T-helper 2 cell treated with Interferon-gamma antibody and Interleukin-4, amounts not matched to agents 5 μg/mL and 100 μg/mL, for 36 hours (primary cell): ENCODE data around the gene CCDC60.

ENCODE experiments used
- DNase-seq: peaks from one replicate; pipeline ENCODE4 v3.0.0; 2021; ENCODE audit warnings: low spot score
- H3K27ac Mint-ChIP-seq: one replicate; pipeline ENCODE4 v1.8.0; 2021; ENCODE audit warnings: mild to moderate bottlenecking, mixed read lengths
- H3K27me3 Mint-ChIP-seq: one replicate; pipeline ENCODE4 v1.8.0; 2021; ENCODE audit warnings: low read depth, mixed read lengths
- H3K36me3 Mint-ChIP-seq: one replicate; pipeline ENCODE4 v1.8.0; 2021; ENCODE audit warnings: low read depth, mixed read lengths
- H3K4me1 Mint-ChIP-seq: one replicate; pipeline ENCODE4 v1.8.0; 2021; ENCODE audit warnings: low read depth, mixed read lengths
- H3K4me3 Mint-ChIP-seq: one replicate; pipeline ENCODE4 v1.8.0; 2022; ENCODE audit warnings: mild to moderate bottlenecking, moderate library complexity, mixed read lengths
- H3K9me3 Mint-ChIP-seq: one replicate; pipeline ENCODE4 v1.8.0; 2021; ENCODE audit warnings: mixed read lengths

Gene CCDC60

GRCh38 chr12:119500209-119500608 lies 165.7 kb downstream of the CCDC60 start:
- Mint-ChIP-seq H3K4me3 (no peak overlapping the region), H3K27ac (no peak overlapping the region), H3K4me1 (no peaks in the 10 kb centered on the region), H3K27me3 (no peaks in the 10 kb centered on the region), H3K9me3 (no peaks in the 10 kb centered on the region), H3K36me3 (no peaks in the 10 kb centered on the region)
- no peak for DNase-seq

GRCh38 chr12:119501052-119501451 lies 166.5 kb downstream of the CCDC60 start:
- Mint-ChIP-seq H3K9me3 (no peaks in the 10 kb centered on the region), H3K36me3 (no peaks in the 10 kb centered on the region), H3K4me1 (no peaks in the 10 kb centered on the region), H3K27me3 (no peaks in the 10 kb centered on the region), H3K4me3 (no peak overlapping the region), H3K27ac (no peak overlapping the region)
- no peak for DNase-seq

- H3K27ac Mint-ChIP-seq: no peak overlapping the region
- H3K27me3 Mint-ChIP-seq: no peaks in the 10 kb centered on the region
These were observed 170.5 kb downstream of the CCDC60 start for GRCh38 chr12:119505001-119505400.

GRCh38 chr12:119512772-119513497 lies 178.4 kb downstream of the CCDC60 start:
- no peaks in the 10 kb centered on the region for H3K9me3 Mint-ChIP-seq
- no peak overlapping the region for H3K4me3 Mint-ChIP-seq
- H3K36me3 Mint-ChIP-seq: no peaks in the 10 kb centered on the region
- H3K27ac Mint-ChIP-seq: no peak overlapping the region
- no peaks in the 10 kb centered on the region for H3K27me3 Mint-ChIP-seq
- DNase-seq: no peak
- H3K4me1 Mint-ChIP-seq: no peaks in the 10 kb centered on the region

More at GRCh38 chr12:119505001-119505400, 170.5 kb downstream of the CCDC60 start:
- Mint-ChIP-seq H3K4me1 (no peaks in the 10 kb centered on the region), H3K36me3 (no peaks in the 10 kb centered on the region), H3K4me3 (no peak overlapping the region), H3K9me3 (no peaks in the 10 kb centered on the region)
- DNase-seq: no peak

GRCh38 chr12:119528241-119528640 lies 193.7 kb downstream of the CCDC60 start:
- Mint-ChIP-seq H3K36me3 (no peaks in the 10 kb centered on the region), H3K27me3 (no peaks in the 10 kb centered on the region), H3K27ac (no peak overlapping the region), H3K4me3 (no peak overlapping the region), H3K9me3 (no peaks in the 10 kb centered on the region), H3K4me1 (no peaks in the 10 kb centered on the region)
- no peak for DNase-seq

GRCh38 chr12:119540476-119540875 lies 205.9 kb downstream of the CCDC60 start:
- Mint-ChIP-seq H3K4me1 (no peaks in the 10 kb centered on the region), H3K9me3 (no peaks in the 10 kb centered on the region), H3K27me3 (no peaks in the 10 kb centered on the region), H3K27ac (no peak overlapping the region), H3K36me3 (no peaks in the 10 kb centered on the region), H3K4me3 (no peak overlapping the region)
- no peak for DNase-seq

GRCh38 chr12:119544765-119545625 lies 210.5 kb downstream of the CCDC60 start:
- Mint-ChIP-seq H3K27me3 (no peaks in the 10 kb centered on the region), H3K9me3 (no peaks in the 10 kb centered on the region), H3K4me3 (no peak overlapping the region), H3K4me1 (no peaks in the 10 kb centered on the region), H3K36me3 (no peaks in the 10 kb centered on the region), H3K27ac (no peak overlapping the region)
- peak; percentile 23 for DNase-seq

- Mint-ChIP-seq H3K36me3 (no peaks in the 10 kb centered on the region), H3K9me3 (no peaks in the 10 kb centered on the region), H3K27ac (no peak overlapping the region), H3K4me1 (no peaks in the 10 kb centered on the region), H3K27me3 (no peaks in the 10 kb centered on the region), H3K4me3 (no peak overlapping the region)
- no peak for DNase-seq
These were observed 211.8 kb downstream of the CCDC60 start for GRCh38 chr12:119546340-119546739.

- Mint-ChIP-seq H3K27me3 (peaks cover 2% of the 10 kb centered on the region), H3K4me3 (no peak overlapping the region), H3K27ac (no peak overlapping the region), H3K9me3 (no peaks in the 10 kb centered on the region), H3K36me3 (no peaks in the 10 kb centered on the region), H3K4me1 (no peaks in the 10 kb centered on the region)
- no peak for DNase-seq
These were observed 212.5 kb downstream of the CCDC60 start for GRCh38 chr12:119547001-119547400.

- H3K27ac Mint-ChIP-seq: no peak overlapping the region
- H3K27me3 Mint-ChIP-seq: peaks cover 4% of the 10 kb centered on the region
- no peaks in the 10 kb centered on the region for H3K9me3 Mint-ChIP-seq
- H3K36me3 Mint-ChIP-seq: no peaks in the 10 kb centered on the region
- H3K4me3 Mint-ChIP-seq: no peak overlapping the region
- no peaks in the 10 kb centered on the region for H3K4me1 Mint-ChIP-seq
- DNase-seq: no peak
These were observed 222.3 kb downstream of the CCDC60 start for GRCh38 chr12:119556854-119557253.

GRCh38 chr12:119565404-119565803 lies 230.9 kb downstream of the CCDC60 start:
- Mint-ChIP-seq H3K9me3 (no peaks in the 10 kb centered on the region), H3K4me3 (no peak overlapping the region), H3K36me3 (no peaks in the 10 kb centered on the region), H3K4me1 (no peaks in the 10 kb centered on the region), H3K27me3 (no peaks in the 10 kb centered on the region), H3K27ac (no peak overlapping the region)
- no peak for DNase-seq

GRCh38 chr12:119570771-119571170 lies 236.2 kb downstream of the CCDC60 start:
- Mint-ChIP-seq H3K9me3 (no peaks in the 10 kb centered on the region), H3K27ac (no peak overlapping the region)

GRCh38 chr12:119573086-119573485 lies 238.6 kb downstream of the CCDC60 start:
- Mint-ChIP-seq H3K4me1 (no peaks in the 10 kb centered on the region), H3K4me3 (no peak overlapping the region), H3K36me3 (no peaks in the 10 kb centered on the region), H3K9me3 (no peaks in the 10 kb centered on the region), H3K27ac (no peak overlapping the region), H3K27me3 (peaks cover 3% of the 10 kb centered on the region)
- no peak for DNase-seq

More at GRCh38 chr12:119570771-119571170, 236.2 kb downstream of the CCDC60 start:
- no peak for DNase-seq
- Mint-ChIP-seq H3K4me1 (no peaks in the 10 kb centered on the region), H3K4me3 (no peak overlapping the region), H3K36me3 (no peaks in the 10 kb centered on the region), H3K27me3 (no peaks in the 10 kb centered on the region)

- no peak overlapping the region for H3K4me3 Mint-ChIP-seq
These were observed 239.7 kb downstream of the CCDC60 start for GRCh38 chr12:119574255-119574654.

More at GRCh38 chr12:119574255-119574654, 239.7 kb downstream of the CCDC60 start:
- Mint-ChIP-seq H3K27ac (no peak overlapping the region), H3K9me3 (no peaks in the 10 kb centered on the region), H3K36me3 (no peaks in the 10 kb centered on the region), H3K4me1 (no peaks in the 10 kb centered on the region), H3K27me3 (peaks cover 3% of the 10 kb centered on the region)
- DNase-seq: no peak
